K562 (cell line): ENCODE results near the gene NOX5. TPM values are rescaled to one million over a fixed set of nuclear protein-coding genes. Genes with fewer than 3 reads are reported as not detected.

Experiments
- ARHGAP35 ChIP-seq: fragments of 450-650 bp; IDR thresholded peaks from 2 replicates; pipeline ENCODE4 v1.6.1; 2018; ENCODE audit not compliant: partially characterized antibody
- ATF3 ChIP-seq, 2 experiments: fragments of 450-650 bp in 1 of 2; sonication (generic) in 1 of 2; formaldehyde crosslinking in 1 of 2; IDR thresholded peaks in 1 of 2; conservative IDR thresholded peaks in 1 of 2; 2 replicates each; pipeline versions ENCODE4 v1.6.1 to v1.8.1; 2016 to 2023; ENCODE audit warnings: mild to moderate bottlenecking in 2 of 2, moderate library complexity in 2 of 2, inconsistent platforms in 1 of 2, missing genetic modification reagents in 1 of 2
- CHCHD3 ChIP-seq: fragments of 250-450 bp; sonication (Bioruptor Pico); IDR thresholded peaks from 2 replicates; pipeline ENCODE4 v2.1.2; 2022; ENCODE audit warnings: mild to moderate bottlenecking
- CSDE1 ChIP-seq, 2 experiments: fragments of 450-650 bp; IDR thresholded peaks; 2 replicates each; pipeline ENCODE4 v1.6.1; 2016; ENCODE audit warnings: mild to moderate bottlenecking in 1 of 2
- ELF2 ChIP-seq: fragments of 250-450 bp; sonication (Bioruptor Pico); IDR thresholded peaks from 2 replicates; pipeline ENCODE4 v1.5.0; 2021; ENCODE audit warnings: mild to moderate bottlenecking
- GTF2E2 ChIP-seq: fragments of 200-800 bp; sonication (Bioruptor generic); IDR thresholded peaks from 2 replicates; pipeline ENCODE4 v1.6.1; 2016; ENCODE audit warnings: missing genetic modification characterization, missing compliant biosample characterization
- HDAC6 ChIP-seq: IDR thresholded peaks from 2 replicates; pipeline ENCODE4 v1.6.1; 2012; ENCODE audit warnings: low read depth, mild to moderate bottlenecking, control low read depth, inconsistent platforms, low read length, moderate library complexity
- L3MBTL2 ChIP-seq: fragments of 450-650 bp; IDR thresholded peaks from 2 replicates; pipeline ENCODE4 v1.6.1; 2016; ENCODE audit warnings: mild to moderate bottlenecking, moderate library complexity
- MTA3 ChIP-seq: fragments of 450-650 bp; formaldehyde crosslinking; IDR thresholded peaks from 2 replicates; pipeline ENCODE4 v1.6.1; 2017; ENCODE audit warnings: mild to moderate bottlenecking, borderline replicate concordance
- NR0B1 ChIP-seq: fragments of 450-650 bp; IDR thresholded peaks from one replicate; pipeline ENCODE4 v1.6.1; 2018; ENCODE audit warnings: mild to moderate bottlenecking, moderate library complexity; ENCODE audit not compliant: partially characterized antibody
- NR2C2 ChIP-seq, 2 experiments: fragments of 200-800 bp in 1 of 2; sonication (Bioruptor generic) in 1 of 2; sonication (generic) in 1 of 2; formaldehyde crosslinking in 1 of 2; IDR thresholded peaks; 2 replicates each; pipeline versions ENCODE4 v1.6.1 to v1.8.0; 2016 to 2022; ENCODE audit warnings: mild to moderate bottlenecking in 1 of 2, missing compliant biosample characterization in 1 of 2, missing genetic modification characterization in 1 of 2, missing genetic modification reagents in 1 of 2
- SMARCA4 ChIP-seq: fragments of 450-650 bp; IDR thresholded peaks from 2 replicates; pipeline ENCODE4 v1.6.1; 2016
- SMARCB1 ChIP-seq: IDR thresholded peaks from 2 replicates; pipeline ENCODE4 v1.6.1; 2011; ENCODE audit warnings: improper control_type of control experiment, low read depth; ENCODE audit not compliant: insufficient read length
- SREBF1 ChIP-seq: fragments of 150-350 bp; IDR thresholded peaks from 2 replicates; pipeline ENCODE4 v1.6.1; 2014; ENCODE audit warnings: antibody characterized with exemption, low read depth, low read length, borderline replicate concordance
- TEAD4 ChIP-seq, 2 experiments: sonication (generic) in 1 of 2; formaldehyde crosslinking in 1 of 2; IDR thresholded peaks; 2 replicates each; pipeline versions ENCODE4 v1.6.1 to v1.8.0; 2012 to 2022; ENCODE audit warnings: borderline replicate concordance in 1 of 2, inconsistent platforms in 1 of 2, low read length in 1 of 2, mild to moderate bottlenecking in 1 of 2, missing genetic modification reagents in 1 of 2
- THRAP3 ChIP-seq: fragments of 450-650 bp; IDR thresholded peaks from 2 replicates; pipeline ENCODE4 v1.6.1; 2016; ENCODE audit warnings: mild to moderate bottlenecking, inconsistent platforms, borderline replicate concordance
- USF2 ChIP-seq: sonication (generic); formaldehyde crosslinking; IDR thresholded peaks from 2 replicates; pipeline ENCODE4 v1.5.0; 2020; ENCODE audit warnings: missing genetic modification reagents
- ZNF347 ChIP-seq: fragments of 450-650 bp; formaldehyde crosslinking; IDR thresholded peaks from 2 replicates; pipeline ENCODE4 v1.4.0; 2020; ENCODE audit warnings: low read depth, mild to moderate bottlenecking, moderate library complexity
- ZSCAN29 ChIP-seq: fragments of 450-650 bp; IDR thresholded peaks from 2 replicates; pipeline ENCODE4 v1.6.1; 2017
- polyA plus RNA-seq, 8 experiments: library from polyadenylated mRNA; depleted of rRNA in 4 of 8; stranded (reverse) in 5 of 8; unstranded in 3 of 8; fragments of >200 nt; fragmentation: Nextera tagmentation in 2 of 8; fragmentation: Illumina TruSeq in 1 of 8; extraction: Ambion mirVana in 2 of 8; extraction: Trizol in 1 of 8; gene quantifications; 2 replicates each; pipeline versions ENCODE4 v1.2.1 to v1.2.3, GENCODE V29; 2011 to 2014; ENCODE audit warnings: inconsistent platforms in 1 of 8, missing spikeins in 1 of 8
- total RNA-seq, 7 experiments: library from RNA; depleted of rRNA in 6 of 7; stranded (reverse); fragments of >200 nt in 6 of 7; fragmentation: Illumina TruSeq in 2 of 7; extraction: Trizol in 2 of 7; gene quantifications; 2 replicates each; pipeline versions ENCODE4 v1.2.1 to v1.2.3, GENCODE V29; 2011 to 2021; ENCODE audit warnings: low replicate concordance in 1 of 7
- TF ChIP-seq, protein P1 (sequence below): fragments of 450-650 bp; formaldehyde crosslinking; IDR thresholded peaks from 2 replicates; pipeline ENCODE4 v1.4.0; 2020; ENCODE audit warnings: mild to moderate bottlenecking, moderate library complexity

The NOX5 gene
- total and polyA plus RNA-seq, 9 of the 15 experiments (the other 6 are each of a cell fraction or from before 2014, with no cell fraction given) = 0.01 TPM; not detected in 8

- TF ChIP-seq HDAC6 (no peak), ZNF347 (CRISPR knock-in tag) (no peak), USF2 (CRISPR knock-in tag) (no peak), ELF2 (no peak), SREBF1 (no peak), NR2C2 (CRISPR knock-in tag; IDR thresholded peaks at IDR 0.05) (peak; percentile 31; the same call in 1 of the 2 replicates), NR2C2 (tag; IDR thresholded peaks at IDR 0.05) (peak; percentile 76), NR0B1 (no peak), GTF2E2 (no peak; the same call in 1 of the 2 replicates), ARHGAP35 (no peak), SMARCB1 (peak; percentile 90), ZSCAN29 (peak; percentile 33; the same call in 1 of the 2 replicates), CSDE1 (IDR thresholded peaks at IDR 0.05) (no peak), L3MBTL2 (peak; percentile 41; the same call in 1 of the 2 replicates), SMARCA4 (peak; percentile 97), THRAP3 (no peak), CHCHD3 (CRISPR knock-in tag) (no peak), ATF3 (IDR thresholded peaks at IDR 0.05) (peak; percentile 68; the same call in 1 of the 2 replicates), ATF3 (CRISPR knock-in tag; conservative IDR thresholded peaks at IDR 0.05) (no peak), TEAD4 (IDR thresholded peaks at IDR 0.05; ENCODE audit: low read length) (peak; percentile 100), TEAD4 (CRISPR knock-in tag; IDR thresholded peaks at IDR 0.05; ENCODE audit: borderline replicate concordance) (no peak), MTA3 (peak; percentile 83; the same call in 1 of the 2 replicates)
- TF ChIP-seq, protein P1, sequence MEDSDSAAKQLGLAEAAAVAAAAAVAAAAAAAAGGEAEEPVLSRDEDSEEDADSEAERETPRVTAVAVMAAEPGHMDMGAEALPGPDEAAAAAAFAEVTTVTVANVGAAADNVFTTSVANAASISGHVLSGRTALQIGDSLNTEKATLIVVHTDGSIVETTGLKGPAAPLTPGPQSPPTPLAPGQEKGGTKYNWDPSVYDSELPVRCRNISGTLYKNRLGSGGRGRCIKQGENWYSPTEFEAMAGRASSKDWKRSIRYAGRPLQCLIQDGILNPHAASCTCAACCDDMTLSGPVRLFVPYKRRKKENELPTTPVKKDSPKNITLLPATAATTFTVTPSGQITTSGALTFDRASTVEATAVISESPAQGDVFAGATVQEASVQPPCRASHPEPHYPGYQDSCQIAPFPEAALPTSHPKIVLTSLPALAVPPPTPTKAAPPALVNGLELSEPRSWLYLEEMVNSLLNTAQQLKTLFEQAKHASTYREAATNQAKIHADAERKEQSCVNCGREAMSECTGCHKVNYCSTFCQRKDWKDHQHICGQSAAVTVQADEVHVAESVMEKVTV (CRISPR knock-in tag) = 0 out of 2 replicates have a peak, but pooled peaks have one; percentile 36
These were observed 22.8 kb upstream of the NOX5 start (continued) for GRCh38 chr15:68991723-68992122.
